Stimulated activated CD4-positive, alpha-beta T cell treated with anti-CD3 and anti-CD28 coated beads, Interleukin-1b, Interleukin-23, amount 100 ng/mL, for 1 hour (primary cell): ENCODE results near the gene BLOC1S4.
"Not testable (repeated sequence)": the region's sequence is repeated elsewhere in the genome, so short reads cannot be mapped to it uniquely, and the experiment has no call there.

Source experiments
- DNase-seq, 2 donors: peaks; one replicate each; pipeline ENCODE4 v3.0.0-alpha.2; 2020; ENCODE audit warnings: low read depth in 2 of 2

Gene BLOC1S4

DNA sequence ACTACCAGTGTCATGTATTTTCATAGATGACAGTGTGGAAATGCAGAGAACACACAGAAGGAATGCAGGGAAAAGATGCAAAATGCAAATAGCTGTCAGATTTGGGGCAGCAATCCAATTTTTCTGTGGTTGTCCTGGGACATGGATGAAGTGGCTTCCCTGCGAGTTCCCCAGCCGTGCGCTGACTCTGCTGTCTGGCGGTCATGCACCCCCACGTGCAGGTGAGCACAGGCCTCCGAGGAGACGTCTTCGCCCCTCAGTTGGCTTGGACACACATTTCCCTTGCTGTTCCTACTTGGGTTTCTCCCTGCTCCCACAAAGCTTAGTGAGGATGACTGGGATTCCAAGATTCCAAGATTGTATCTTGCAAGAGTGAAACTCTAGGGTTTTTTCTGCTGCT, 24.4 kb downstream of the BLOC1S4 start:
- DNase-seq, result no peak

- no peak for DNase-seq
These were observed 26.5 kb downstream of the BLOC1S4 start for GRCh38 chr4:6742507-6742906.

- DNase-seq, result no peak
These were observed 27.0 kb downstream of the BLOC1S4 start for GRCh38 chr4:6742989-6743388.

- DNase-seq, result no peak
These were observed 30.8 kb downstream of the BLOC1S4 start for GRCh38 chr4:6746721-6747293.

DNA sequence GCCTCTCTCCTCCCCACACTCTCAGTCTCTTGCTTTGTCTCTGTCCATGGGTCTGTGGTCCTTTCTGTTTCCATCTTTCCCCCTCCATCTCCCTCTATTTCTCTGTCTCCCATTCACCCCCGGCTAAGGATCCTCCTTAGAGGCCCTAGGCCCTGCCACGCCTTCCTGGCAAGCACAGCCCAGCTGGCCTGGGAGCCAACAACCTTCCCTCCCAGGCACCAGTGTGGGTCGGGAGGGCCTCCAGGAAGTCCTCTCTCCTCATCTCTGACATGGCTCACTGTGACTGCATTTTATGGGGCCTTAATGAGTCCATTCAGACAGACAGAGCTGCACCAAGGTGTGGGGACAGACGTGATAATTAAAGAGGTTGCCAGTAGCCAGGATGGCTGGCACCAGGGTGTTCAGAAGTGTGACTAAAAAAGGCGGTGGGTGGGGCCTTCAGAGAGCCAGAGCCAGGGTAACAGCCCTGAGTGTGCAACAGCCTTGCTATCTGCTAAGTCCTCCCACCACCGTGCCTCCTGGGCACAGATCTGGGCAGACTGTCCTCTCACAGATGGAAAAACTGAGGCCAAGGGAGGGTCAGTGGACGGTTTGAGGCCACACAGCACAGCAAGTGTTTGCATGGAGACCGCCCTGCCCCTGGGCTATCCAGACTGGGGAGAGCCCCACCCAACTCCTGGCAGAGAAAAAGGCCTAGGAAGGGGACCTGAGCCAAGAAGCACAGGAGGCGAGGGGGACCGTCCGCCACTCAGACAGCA, 31.5 kb downstream of the BLOC1S4 start:
- no peak for DNase-seq

DNA sequence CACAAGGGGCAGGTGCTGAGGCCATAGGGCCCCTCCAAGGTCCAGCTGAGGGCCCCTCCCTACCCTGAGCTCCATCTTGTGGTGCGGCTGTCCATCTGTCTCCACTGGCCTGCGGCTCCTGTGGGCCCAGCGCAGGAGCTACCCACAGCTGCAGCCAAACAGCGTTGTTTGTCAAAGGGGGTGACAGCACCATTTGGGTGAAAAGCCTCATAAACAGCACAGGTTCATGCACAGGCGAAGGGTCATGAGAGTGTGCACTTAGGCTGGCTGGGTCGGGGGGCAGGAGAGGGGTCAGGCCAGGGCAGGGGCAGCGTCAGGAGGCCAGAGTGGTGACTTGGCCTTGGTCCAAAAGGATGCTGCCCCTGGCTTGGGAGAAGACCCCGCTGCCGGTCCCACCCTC, 32.3 kb downstream of the BLOC1S4 start:
- no peak for DNase-seq

DNA sequence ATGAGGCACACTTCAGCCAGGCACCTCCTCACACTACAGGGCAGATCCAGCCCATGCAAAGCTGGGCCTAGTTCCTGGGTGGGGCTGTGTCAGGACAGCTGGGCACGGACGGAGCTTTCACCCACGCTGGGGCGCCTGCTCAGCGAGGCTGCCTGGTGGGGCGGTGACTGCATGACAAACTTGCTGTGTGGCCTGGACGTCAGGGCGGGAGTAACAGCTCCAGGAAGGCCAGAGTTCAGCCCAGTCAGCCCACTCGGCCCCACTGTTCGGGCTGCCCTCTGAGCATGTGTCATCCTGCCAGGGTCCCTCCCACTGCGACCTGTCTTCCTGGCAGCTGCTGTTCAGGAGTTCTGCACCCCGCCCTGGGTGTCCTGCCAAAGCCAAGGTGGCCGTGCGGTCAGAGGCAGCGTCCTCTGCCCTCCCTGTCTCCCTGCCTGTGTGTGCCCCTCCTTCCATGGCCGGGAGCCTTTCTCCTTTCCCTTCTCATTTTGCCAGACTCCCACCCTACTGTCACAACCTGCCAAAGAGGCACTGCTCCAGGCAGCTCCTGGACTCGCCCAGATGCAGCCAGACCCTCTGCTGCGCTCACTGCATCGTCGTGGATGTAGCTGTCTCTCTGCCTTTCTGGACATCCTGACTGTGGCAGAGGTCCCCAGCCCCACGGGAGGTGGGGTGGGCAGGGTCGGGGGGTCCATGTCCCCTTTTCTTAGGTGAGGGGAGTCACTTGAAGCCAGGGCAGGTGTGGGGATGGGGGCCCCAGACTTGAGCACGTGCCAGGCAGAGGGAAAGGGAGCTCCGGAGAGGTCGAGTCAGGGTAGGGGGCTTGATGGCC, 33.6 kb downstream of the BLOC1S4 start:
- no peak for DNase-seq

GRCh38 chr4:6750286-6751221, 34.6 kb downstream of the BLOC1S4 start:
- DNase-seq, result no peak

- no peak for DNase-seq
These were observed 35.9 kb downstream of the BLOC1S4 start for GRCh38 chr4:6751611-6752485.

DNA sequence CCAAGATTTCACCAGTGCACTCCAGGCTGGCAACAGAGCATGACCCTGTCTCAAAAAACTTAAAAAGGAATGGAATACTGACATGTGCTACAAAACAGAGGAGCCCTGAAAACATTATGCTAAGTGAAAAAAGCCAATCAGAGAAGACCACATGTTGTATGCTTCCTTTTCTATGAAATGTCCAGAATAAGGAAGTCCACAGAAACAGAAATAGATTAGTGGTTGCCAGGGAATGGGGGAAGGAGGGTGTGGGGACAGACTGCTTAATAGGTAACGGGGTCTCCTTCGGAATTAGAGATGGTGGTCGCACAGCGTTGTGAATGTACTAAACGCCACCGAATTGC, 36.5 kb downstream of the BLOC1S4 start:
- no peak for DNase-seq

GRCh38 chr4:6753103-6753560, 37.2 kb downstream of the BLOC1S4 start:
- DNase-seq, result no peak

- no peak for DNase-seq
These were observed 37.9 kb downstream of the BLOC1S4 start for GRCh38 chr4:6753891-6754290.

DNA sequence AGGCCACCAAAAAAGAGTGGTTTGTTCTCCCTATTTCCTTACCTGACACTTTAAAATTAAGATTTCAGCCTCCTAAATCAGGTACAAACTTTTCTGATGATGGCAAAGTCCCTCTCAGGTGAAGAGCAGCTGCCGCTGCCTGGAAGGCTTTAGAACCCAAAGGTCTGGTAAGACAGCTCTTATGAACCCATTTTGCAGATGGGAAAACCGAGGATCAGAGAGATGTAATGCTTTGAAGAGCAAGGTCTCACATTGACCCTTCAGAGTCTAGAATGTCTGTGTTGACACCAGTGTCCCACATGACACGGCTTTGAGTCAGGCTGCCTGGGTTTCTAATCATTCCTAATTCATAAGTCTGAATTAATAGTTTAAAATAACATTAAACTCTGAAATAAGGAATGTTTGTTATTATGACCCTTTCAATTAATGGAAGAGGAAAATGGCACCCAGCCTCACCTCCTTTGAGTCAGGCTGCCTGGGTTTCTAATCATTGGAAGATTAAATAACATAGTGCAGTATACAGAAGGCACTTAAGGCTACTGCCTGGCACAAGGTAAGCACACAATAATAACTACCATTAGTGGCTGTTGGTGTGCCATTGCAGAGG, 38.6 kb downstream of the BLOC1S4 start:
- DNase-seq, result no peak

- no peak for DNase-seq
These were observed 39.2 kb downstream of the BLOC1S4 start for GRCh38 chr4:6755088-6755753.

- DNase-seq, result not testable (repeated sequence)
These were observed 40.4 kb downstream of the BLOC1S4 start for GRCh38 chr4:6756345-6756744.

GRCh38 chr4:6758728-6759127, 42.8 kb downstream of the BLOC1S4 start:
- DNase-seq, result no peak

DNA sequence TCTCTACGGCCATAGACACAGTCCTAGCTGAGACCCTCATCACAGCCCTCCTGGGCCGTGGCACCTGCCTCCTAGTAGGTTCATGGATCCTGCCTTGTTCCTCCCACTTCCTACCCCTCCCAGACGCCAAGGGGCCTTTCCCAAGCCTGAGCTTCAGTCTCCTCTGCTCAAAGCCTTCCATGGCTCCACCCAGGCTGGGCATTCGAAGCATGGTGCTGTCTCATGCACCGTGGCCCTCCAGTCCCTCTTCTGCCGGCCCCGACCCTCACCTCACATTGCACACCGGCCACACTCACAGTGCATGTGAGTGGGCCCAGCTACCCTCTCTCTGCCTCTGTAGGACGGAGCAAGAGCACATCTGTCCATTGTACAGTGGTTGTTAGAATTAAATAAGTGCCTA, 44.9 kb downstream of the BLOC1S4 start:
- DNase-seq, result no peak

GRCh38 chr4:6761649-6762615, 46.0 kb downstream of the BLOC1S4 start:
- DNase-seq, result no peak
